ENCODE measurements around the gene L1TD1.
A peak's percentile ranks its signal among the peaks of the same experiment; 100 is the strongest.

DNA sequence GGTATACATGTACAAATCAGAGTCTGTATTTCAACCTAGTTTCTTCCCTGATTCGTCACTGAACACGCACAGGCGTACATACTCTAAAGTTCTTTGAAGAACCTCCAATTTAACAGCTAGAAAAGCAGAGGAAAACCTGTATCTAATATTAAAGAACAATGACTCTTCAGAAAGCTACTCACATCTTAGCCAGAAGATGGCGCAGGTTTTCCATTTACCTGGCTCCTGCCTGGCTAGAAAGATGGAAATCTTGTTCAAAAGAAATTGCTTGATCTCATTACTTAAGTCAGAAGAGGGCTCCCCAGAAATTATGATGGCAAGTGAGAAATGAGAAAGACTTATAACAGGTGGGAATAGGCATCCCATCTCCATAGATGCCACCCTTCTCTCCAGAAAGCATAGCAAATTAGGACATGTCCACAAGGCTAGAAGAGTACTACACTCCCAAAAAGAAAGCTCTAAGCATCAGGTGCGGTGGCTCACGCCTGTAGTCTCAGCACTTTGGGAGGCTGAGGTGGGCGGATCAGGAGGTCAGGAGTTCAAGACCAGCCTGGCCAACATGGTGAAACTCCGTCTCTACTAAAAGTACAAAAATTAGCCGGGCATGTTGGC lies 19.0 kb upstream of the L1TD1 start:
- TF ChIP-seq RAD21 (conservative IDR thresholded peaks at IDR 0.05), result peak; percentile 93
- no peak for TF ChIP-seq EP300 (conservative IDR thresholded peaks at IDR 0.05; ENCODE audit: poor library complexity, severe bottlenecking)
- TF ChIP-seq EZH2 (IDR thresholded peaks at IDR 0.05; ENCODE audit: borderline replicate concordance, insufficient read depth, low read length, poor library complexity, severe bottlenecking), result no peak

Measured in neural cell (in vitro differentiated cells).